ENCODE results near the gene TMPRSS9. TPM values are rescaled to one million over a fixed set of nuclear protein-coding genes. Genes with fewer than 3 reads are reported as not detected.

The TMPRSS9 gene
- total RNA-seq, 1 experiment from 2014 or later: 0.23 TPM

DNA sequence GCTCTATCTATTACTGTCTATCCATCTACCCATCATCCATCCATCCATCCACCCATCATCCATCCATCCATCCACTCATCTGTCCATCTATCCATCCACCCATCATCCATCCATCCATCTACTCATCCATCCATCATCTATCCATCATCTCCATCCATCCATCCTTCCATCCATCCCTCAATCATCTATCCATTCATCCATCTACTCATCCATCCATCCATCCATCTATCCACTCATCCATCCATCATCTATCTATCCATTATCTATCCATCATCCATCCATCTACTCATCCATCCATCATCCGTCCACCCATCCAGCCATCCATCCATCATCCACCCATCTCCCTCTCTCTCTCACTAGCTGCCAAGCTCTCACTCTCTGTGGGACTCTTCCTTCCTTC, 80.5 kb downstream of the TMPRSS9 start:
- TF ChIP-seq, protein P1, sequence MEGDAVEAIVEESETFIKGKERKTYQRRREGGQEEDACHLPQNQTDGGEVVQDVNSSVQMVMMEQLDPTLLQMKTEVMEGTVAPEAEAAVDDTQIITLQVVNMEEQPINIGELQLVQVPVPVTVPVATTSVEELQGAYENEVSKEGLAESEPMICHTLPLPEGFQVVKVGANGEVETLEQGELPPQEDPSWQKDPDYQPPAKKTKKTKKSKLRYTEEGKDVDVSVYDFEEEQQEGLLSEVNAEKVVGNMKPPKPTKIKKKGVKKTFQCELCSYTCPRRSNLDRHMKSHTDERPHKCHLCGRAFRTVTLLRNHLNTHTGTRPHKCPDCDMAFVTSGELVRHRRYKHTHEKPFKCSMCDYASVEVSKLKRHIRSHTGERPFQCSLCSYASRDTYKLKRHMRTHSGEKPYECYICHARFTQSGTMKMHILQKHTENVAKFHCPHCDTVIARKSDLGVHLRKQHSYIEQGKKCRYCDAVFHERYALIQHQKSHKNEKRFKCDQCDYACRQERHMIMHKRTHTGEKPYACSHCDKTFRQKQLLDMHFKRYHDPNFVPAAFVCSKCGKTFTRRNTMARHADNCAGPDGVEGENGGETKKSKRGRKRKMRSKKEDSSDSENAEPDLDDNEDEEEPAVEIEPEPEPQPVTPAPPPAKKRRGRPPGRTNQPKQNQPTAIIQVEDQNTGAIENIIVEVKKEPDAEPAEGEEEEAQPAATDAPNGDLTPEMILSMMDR (IDR thresholded peaks at IDR 0.05): no peak
- TF ChIP-seq, protein P2, sequence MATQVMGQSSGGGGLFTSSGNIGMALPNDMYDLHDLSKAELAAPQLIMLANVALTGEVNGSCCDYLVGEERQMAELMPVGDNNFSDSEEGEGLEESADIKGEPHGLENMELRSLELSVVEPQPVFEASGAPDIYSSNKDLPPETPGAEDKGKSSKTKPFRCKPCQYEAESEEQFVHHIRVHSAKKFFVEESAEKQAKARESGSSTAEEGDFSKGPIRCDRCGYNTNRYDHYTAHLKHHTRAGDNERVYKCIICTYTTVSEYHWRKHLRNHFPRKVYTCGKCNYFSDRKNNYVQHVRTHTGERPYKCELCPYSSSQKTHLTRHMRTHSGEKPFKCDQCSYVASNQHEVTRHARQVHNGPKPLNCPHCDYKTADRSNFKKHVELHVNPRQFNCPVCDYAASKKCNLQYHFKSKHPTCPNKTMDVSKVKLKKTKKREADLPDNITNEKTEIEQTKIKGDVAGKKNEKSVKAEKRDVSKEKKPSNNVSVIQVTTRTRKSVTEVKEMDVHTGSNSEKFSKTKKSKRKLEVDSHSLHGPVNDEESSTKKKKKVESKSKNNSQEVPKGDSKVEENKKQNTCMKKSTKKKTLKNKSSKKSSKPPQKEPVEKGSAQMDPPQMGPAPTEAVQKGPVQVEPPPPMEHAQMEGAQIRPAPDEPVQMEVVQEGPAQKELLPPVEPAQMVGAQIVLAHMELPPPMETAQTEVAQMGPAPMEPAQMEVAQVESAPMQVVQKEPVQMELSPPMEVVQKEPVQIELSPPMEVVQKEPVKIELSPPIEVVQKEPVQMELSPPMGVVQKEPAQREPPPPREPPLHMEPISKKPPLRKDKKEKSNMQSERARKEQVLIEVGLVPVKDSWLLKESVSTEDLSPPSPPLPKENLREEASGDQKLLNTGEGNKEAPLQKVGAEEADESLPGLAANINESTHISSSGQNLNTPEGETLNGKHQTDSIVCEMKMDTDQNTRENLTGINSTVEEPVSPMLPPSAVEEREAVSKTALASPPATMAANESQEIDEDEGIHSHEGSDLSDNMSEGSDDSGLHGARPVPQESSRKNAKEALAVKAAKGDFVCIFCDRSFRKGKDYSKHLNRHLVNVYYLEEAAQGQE (IDR thresholded peaks at IDR 0.05; ENCODE audit: insufficient read depth in 1 of 2, low read depth in 2 of 2, low read length in 1 of 2): no peak
- DNase-seq (ENCODE audit: low read depth, low spot score) (no peak), ATAC-seq (no peak)
- CTCF ChIA-PET: no interaction called here
- H3K9me3 ChIP-seq (ENCODE audit: control insufficient read depth, insufficient read depth, low read depth, low read length): no peaks in the 10 kb centered on the region
- H3K4me1 ChIP-seq (ENCODE audit: control insufficient read depth, insufficient read depth, low read length): no peaks in the 10 kb centered on the region
- H3K27ac ChIP-seq (ENCODE audit: low read length): no peak overlapping the region
- H3K4me3 ChIP-seq (ENCODE audit: low read depth in 2 of 2, low read length in 2 of 2): no peak overlapping the region
- H3K27me3 ChIP-seq (ENCODE audit: control insufficient read depth, insufficient read depth, low read length): no peaks in the 10 kb centered on the region
- POLR2A ChIA-PET: no interaction called here
- in situ Hi-C loops (cut with HindIII; ENCODE audit: low pct_unique_long_range_greater_than_20kb, low sequenced_read_pairs): no loop called here
- no TSS peak for BruUV-seq (replicated peaks)
- H3K36me3 ChIP-seq (ENCODE audit: control insufficient read depth, insufficient read depth, low read length): no peaks in the 10 kb centered on the region; the same call in 1 of the 2 replicates
- intact Hi-C loops (cut with micrococcal nuclease; ENCODE audit: unreplicated experiment): no loop called here

DNA sequence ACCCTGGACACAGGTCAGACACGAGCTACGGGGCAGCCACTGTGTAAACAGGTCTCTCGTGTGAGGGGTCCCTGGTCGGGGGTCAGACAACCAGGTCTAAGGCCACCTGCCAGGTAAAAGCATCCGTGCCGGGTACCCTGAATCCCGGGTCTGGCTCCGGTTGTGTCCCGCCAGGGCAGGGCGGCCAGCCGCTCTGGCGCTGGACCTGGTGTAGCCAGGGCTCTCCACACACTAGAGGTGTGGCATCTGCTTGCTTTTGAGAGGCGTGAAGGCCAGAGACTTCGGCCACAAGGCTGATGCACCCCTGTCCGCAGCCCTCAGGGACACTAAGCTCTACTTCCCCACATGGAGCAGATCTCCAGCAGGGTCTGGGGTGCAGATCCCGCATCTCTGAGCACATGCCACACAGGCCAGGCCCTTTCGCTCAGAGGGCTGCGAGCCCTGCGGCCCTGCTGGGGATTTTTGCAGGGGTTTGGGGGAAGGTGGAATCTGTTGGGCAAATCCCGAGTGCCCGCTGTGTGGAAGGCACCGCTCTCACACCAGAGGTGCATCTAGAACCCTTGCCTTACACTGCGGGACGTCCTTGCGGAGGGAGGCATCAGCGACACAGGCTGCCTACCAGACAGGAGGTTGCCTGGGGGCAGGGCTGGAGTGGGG, 81.2 kb downstream of the TMPRSS9 start:
- POLR2A ChIA-PET: no interaction called here

More for the DNA sequence above, 81.2 kb downstream of the TMPRSS9 start:
- Histone ChIP-seq H3K4me3 (ENCODE audit: low read depth in 2 of 2, low read length in 2 of 2) (no peak overlapping the region), H3K27me3 (ENCODE audit: control insufficient read depth, insufficient read depth, low read length) (no peaks in the 10 kb centered on the region), H3K9me3 (ENCODE audit: control insufficient read depth, insufficient read depth, low read depth, low read length) (no peaks in the 10 kb centered on the region), H3K36me3 (ENCODE audit: control insufficient read depth, insufficient read depth, low read length) (no peaks in the 10 kb centered on the region; the same call in 1 of the 2 replicates), H3K4me1 (ENCODE audit: control insufficient read depth, insufficient read depth, low read length) (no peaks in the 10 kb centered on the region), H3K27ac (ENCODE audit: low read length) (no peak overlapping the region)
- DNase-seq (ENCODE audit: low read depth, low spot score): no peak
- CTCF ChIA-PET: interaction anchor here (0.6 kb wide), 1 partner anchor 173 kb away, joined by 3 read pairs; no protein-coding TSS in a partner anchor
- intact Hi-C loops (cut with micrococcal nuclease; ENCODE audit: unreplicated experiment): no loop called here
- no peak for ATAC-seq
- in situ Hi-C loops (cut with HindIII; ENCODE audit: low pct_unique_long_range_greater_than_20kb, low sequenced_read_pairs): no loop called here
- TF ChIP-seq POLR2AphosphoS5 (IDR thresholded peaks at IDR 0.05; ENCODE audit: low read depth, low read length) (no peak), SIN3A (IDR thresholded peaks at IDR 0.05; ENCODE audit: borderline replicate concordance, insufficient read depth, low read depth, low read length) (no peak), TCF7L2 (IDR thresholded peaks at IDR 0.05; ENCODE audit: low read depth, low read length) (no peak)
- TF ChIP-seq, protein P2 (IDR thresholded peaks at IDR 0.05; ENCODE audit: insufficient read depth in 1 of 2, low read depth in 2 of 2, low read length in 1 of 2): no peak
- TF ChIP-seq, protein P1 (IDR thresholded peaks at IDR 0.05): no peak
- no TSS peak for BruUV-seq (replicated peaks)
